Stimulated activated CD8-positive, alpha-beta memory T cell treated with anti-CD3 and anti-CD28 coated beads, Interleukin-7, amount 100 ng/mL, for 24 hours (primary cell): ENCODE results near the gene ZNF213.
"Not testable (repeated sequence)": the region's sequence is repeated elsewhere in the genome, so short reads cannot be mapped to it uniquely, and the experiment has no call there.

Experiments used
- DNase-seq: peaks from one replicate; pipeline ENCODE4 v3.0.0-alpha.2; 2020; ENCODE audit warnings: low read depth

ZNF213 gene

GRCh38 chr16:3170440-3171180 lies 35.8 kb downstream of the ZNF213 start:
- DNase-seq = no peak

GRCh38 chr16:3171181-3171854 lies 36.5 kb downstream of the ZNF213 start:
- no peak for DNase-seq

- DNase-seq = no peak
Observed at GRCh38 chr16:3171855-3172593, 37.2 kb downstream of the ZNF213 start.

- no peak for DNase-seq
Observed at GRCh38 chr16:3173892-3174617, 39.2 kb downstream of the ZNF213 start.

GRCh38 chr16:3174618-3175148 lies 39.9 kb downstream of the ZNF213 start:
- no peak for DNase-seq

DNA sequence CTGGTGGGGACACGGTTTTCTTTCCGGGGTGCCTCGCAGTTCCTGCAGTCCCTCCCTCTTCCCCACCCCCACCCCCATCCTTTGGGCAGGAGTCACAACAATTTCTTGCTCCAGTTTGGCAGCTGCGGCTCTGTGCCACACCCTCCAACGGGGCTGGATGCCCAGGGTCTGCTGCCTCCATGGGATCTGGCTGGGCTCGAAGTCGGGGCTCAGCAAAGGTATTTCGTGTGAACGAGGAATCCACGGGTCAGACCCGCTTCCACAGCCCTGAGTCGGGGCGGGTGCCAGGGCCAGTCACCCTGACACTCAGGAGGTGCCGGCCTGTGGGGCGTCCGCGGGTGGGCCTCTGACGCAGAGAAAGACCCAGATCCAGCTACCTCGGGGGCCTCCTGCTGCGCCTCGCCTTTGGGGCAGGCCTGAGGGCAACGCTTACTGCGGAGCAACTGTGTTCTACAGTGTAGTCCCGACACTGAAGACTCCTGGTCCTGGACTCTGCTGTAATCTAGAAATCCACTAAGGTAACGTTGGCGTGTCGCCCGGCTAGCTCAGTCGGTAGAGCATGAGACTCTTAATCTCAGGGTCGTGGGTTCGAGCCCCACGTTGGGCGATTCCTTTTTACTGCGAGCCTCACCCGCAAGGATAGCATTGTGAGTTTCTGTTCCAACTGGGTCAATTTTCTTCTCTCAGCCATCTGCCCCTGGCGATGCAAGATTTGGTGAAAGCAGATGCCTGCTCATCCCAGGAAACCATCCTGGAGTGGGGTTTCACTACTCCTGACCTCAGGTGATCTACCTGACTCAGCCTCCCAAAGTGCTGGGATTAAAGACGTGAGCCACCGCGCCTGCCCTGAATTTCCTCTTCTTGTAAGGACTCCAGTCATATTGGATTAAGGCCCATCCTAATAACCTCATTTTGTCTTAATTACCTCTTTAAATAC lies 40.6 kb downstream of the ZNF213 start:
- DNase-seq = no peak

GRCh38 chr16:3179651-3180050 lies 44.8 kb downstream of the ZNF213 start:
- no peak for DNase-seq

- no peak for DNase-seq
Observed at GRCh38 chr16:3180445-3180878, 45.6 kb downstream of the ZNF213 start.

GRCh38 chr16:3182293-3182607 lies 47.4 kb downstream of the ZNF213 start:
- DNase-seq = not testable (repeated sequence)

DNA sequence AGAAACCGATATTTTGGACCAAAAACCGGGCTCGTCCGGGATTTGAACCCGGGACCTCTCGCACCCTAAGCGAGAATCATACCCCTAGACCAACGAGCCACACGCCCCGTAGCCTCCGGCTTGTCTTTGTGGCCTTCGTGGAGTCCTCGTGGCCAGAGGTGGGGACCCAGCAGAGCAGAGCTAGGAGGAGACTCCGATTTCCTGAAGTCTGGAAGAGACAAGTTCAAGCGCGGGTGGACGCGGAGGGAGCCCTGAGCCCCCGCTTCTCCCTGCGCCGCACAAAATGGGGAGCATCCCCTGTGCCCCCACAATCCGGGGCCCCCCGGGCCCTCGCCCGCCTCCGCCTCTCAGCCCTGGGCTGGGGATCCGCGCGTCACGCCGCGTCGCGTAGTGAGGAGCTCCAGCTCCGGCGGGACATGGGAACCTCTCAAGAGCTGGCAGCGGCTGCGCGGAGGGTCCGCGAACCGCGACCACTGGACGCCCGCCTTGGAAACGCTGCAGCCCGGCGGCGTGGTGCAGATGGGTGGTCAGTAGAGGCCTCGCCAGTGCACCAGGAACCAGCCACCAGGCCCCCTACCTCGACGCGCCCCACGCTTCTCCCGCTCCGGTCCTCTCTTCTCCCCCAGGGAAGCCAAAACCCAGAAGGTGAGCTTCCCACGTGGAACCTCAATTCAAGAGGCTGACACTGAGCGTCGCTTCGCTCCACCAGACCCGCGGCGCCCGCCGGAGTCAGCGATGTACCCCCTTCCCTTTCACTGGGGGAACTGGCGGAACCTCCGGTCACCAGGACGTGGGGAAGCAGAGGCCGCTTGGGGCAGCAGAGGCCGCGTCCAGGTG lies 48.0 kb downstream of the ZNF213 start:
- DNase-seq = no peak

- DNase-seq = no peak
Observed at GRCh38 chr16:3183445-3184139, 48.8 kb downstream of the ZNF213 start.

- DNase-seq = no peak
Observed at GRCh38 chr16:3186946-3187690, 52.3 kb downstream of the ZNF213 start.

DNA sequence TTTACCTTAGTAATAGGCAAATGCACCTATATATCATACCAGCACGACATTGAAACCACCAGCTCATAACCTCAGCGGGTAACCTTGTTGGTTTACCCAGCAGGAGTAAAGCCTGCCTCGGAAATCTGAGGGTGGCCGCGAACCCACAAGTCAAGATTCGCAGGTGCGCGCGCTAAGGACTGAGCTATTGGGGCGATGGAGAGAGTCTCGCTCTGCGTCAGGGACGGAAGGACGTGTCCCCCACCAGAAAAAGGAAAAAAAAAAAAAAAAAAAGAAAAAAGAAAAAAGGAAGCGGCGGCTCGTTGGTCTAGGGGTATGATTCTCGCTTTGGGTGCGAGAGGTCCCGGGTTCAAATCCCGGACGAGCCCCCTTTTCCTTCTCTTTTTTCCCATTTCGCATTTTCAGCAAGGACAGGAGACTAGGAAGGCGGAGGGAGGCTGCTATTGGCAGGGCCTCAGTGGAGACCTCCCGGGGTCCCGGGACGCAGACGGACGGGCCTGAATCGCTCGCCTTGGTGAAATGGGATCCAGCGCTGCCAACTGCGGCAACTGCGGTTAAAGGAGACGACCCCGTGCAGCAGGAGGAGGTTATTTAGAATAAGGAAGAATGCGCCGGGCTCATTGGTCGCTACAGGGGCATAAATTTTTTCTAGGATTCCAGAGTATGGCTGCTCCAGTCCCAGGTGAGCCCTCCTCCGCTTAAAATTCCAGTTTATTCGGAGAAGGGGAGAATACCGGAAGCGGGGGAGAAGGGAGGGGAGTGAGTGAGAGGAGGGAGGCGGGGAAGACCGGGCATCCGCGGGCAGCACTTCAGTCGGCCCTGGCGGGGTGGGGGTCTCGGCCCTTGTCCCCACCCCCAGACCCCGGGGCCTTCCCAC lies 53.2 kb downstream of the ZNF213 start, which contains the start of gene OR1F1:
Gene OR1F1 (plus strand): TSS at position 407 of the 877 bp plus-strand sequence.
- DNase-seq = no peak

DNA sequence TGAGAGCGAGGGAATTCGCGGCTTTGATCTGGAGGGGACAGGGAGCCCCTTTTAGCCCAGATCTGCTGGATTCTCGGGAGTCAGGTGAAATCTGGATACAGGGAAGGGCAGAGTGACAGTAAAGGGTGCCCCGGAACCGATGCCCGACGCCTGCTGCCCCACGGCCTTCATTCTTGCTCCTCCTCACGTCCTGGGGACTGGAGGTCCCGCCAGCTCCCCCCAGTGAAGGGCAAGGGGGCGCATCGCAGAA lies 53.8 kb downstream of the ZNF213 start:
- DNase-seq = no peak

GRCh38 chr16:3188925-3189825 lies 54.3 kb downstream of the ZNF213 start:
- DNase-seq = no peak

- DNase-seq = no peak
Observed at GRCh38 chr16:3189869-3190268, 55.0 kb downstream of the ZNF213 start.

DNA sequence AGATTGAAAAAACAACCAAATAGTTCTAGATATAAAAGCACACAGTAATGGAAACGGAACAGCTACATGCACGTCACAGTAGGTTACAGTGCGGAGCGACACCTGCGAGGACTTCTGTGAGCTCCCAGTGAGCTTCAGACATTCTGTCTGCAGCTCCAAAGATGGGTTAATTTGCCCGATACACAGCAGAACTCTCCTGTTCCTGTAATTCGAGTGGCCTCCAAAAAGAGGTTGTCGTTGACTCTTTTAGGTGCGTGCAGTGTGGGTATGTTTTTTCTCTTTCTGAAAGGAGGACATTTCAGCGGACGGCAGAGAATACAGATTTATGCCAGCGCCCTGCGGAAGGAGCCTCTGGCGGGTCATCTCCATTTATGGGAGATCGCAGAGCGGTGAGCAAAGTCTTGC lies 56.1 kb downstream of the ZNF213 start:
- no peak for DNase-seq
